Stimulated activated CD8-positive, alpha-beta memory T cell treated with anti-CD3 and anti-CD28 coated beads, Interleukin-15, amount 100 ng/mL, for 48 hours (primary cell): ENCODE results near the gene HOXC13.

ENCODE experiments used
- DNase-seq, 2 donors: peaks; one replicate each; pipeline ENCODE4 v3.0.0-alpha.2; 2020; ENCODE audit warnings: low read depth in 2 of 2

HOXC13 gene

GRCh38 chr12:53955036-53955775 lies 16.6 kb downstream of the HOXC13 start:
- no peak for DNase-seq

GRCh38 chr12:53955776-53956250 lies 17.2 kb downstream of the HOXC13 start:
- no peak for DNase-seq

GRCh38 chr12:53956251-53956887 lies 17.7 kb downstream of the HOXC13 start:
- no peak for DNase-seq

- DNase-seq: no peak
Measured at GRCh38 chr12:53956914-53957536, 18.4 kb downstream of the HOXC13 start.

GRCh38 chr12:53958128-53958527 lies 19.5 kb downstream of the HOXC13 start:
- no peak for DNase-seq

GRCh38 chr12:53959314-53959713 lies 20.7 kb downstream of the HOXC13 start:
- DNase-seq: no peak

- DNase-seq: no peak
Measured at GRCh38 chr12:53960187-53961024, 21.8 kb downstream of the HOXC13 start.

- DNase-seq: no peak
Measured at GRCh38 chr12:53961025-53961761, 22.6 kb downstream of the HOXC13 start.

GRCh38 chr12:53963005-53963404 lies 24.4 kb downstream of the HOXC13 start:
- no peak for DNase-seq

- no peak for DNase-seq
Measured at GRCh38 chr12:53963434-53964314, 25.0 kb downstream of the HOXC13 start.

GRCh38 chr12:53964315-53964713 lies 25.7 kb downstream of the HOXC13 start:
- DNase-seq: no peak

- no peak for DNase-seq
Measured at GRCh38 chr12:53965281-53966084, 26.9 kb downstream of the HOXC13 start.

GRCh38 chr12:53966085-53966384 lies 27.4 kb downstream of the HOXC13 start:
- DNase-seq: no peak

- no peak for DNase-seq
Measured at GRCh38 chr12:53966385-53967133, 27.9 kb downstream of the HOXC13 start.

GRCh38 chr12:53967421-53967925 lies 28.8 kb downstream of the HOXC13 start:
- DNase-seq: no peak

- DNase-seq: no peak
Measured at GRCh38 chr12:53968214-53969127, 29.8 kb downstream of the HOXC13 start.

- DNase-seq: no peak
Measured at GRCh38 chr12:53969588-53970259, 31.1 kb downstream of the HOXC13 start.
